Measurements from ENCODE around the gene SAFB.

- TF ChIP-seq CTCF (conservative IDR thresholded peaks at IDR 0.05; ENCODE audit: low read depth, low read length) (no peak), EZH2 (IDR thresholded peaks at IDR 0.05; ENCODE audit: borderline replicate concordance, low read depth, low read length, poor library complexity, severe bottlenecking) (no peak)
Measured at GRCh38 chr19:5694167-5694955, 71.5 kb downstream of the SAFB start.

Measured in A673 (cell line).